ENCODE data around the gene LRMDA. TPM values are rescaled to one million over a fixed set of nuclear protein-coding genes. Genes with fewer than 3 reads are reported as not detected.
A peak's percentile ranks its signal among the peaks of the same experiment; 100 is the strongest.

LRMDA gene
- total RNA-seq, 1 experiment from 2014 or later: 1.2 TPM

GRCh38 chr10:76282061-76283025 is 850.9 kb downstream of the LRMDA start:
- H3K9me2 ChIP-seq (replicated peaks; ENCODE audit: low read length): no peaks in the 10 kb centered on the region
- H4K20me1 ChIP-seq (ENCODE audit: low read length): no peaks in the 10 kb centered on the region
- TF ChIP-seq CTCF (conservative IDR thresholded peaks at IDR 0.05; ENCODE audit: low read depth, low read length) (no peak), EZH2 (IDR thresholded peaks at IDR 0.05; ENCODE audit: low read length, unreplicated experiment) (no peak), EZH2phosphoT487 (IDR thresholded peaks at IDR 0.05; ENCODE audit: borderline replicate concordance, low read length) (no peak)
- POLR2A ChIA-PET (ENCODE audit: unreplicated experiment): no interaction called here
- no peaks in the 10 kb centered on the region for H3F3A ChIP-seq (ENCODE audit: low read length, unreplicated experiment)
- H2AFZ ChIP-seq (ENCODE audit: low read length): no peak overlapping the region
- H3K9me3 ChIP-seq (ENCODE audit: low read length): no peaks in the 10 kb centered on the region
- H3K79me2 ChIP-seq (ENCODE audit: low read length): no peaks in the 10 kb centered on the region
- ATAC-seq (no peak; the same call in 1 of the 2 replicates), DNase-seq (no peak)
- CTCF ChIA-PET: interaction anchor here (0.5 to 0.7 kb wide), 3 partner anchors 14 to 67 kb away, joined by 3 to 5 read pairs (median 3); no protein-coding TSS in a partner anchor
- no peak overlapping the region for H3K4me3 ChIP-seq (ENCODE audit: low read length)
- no peak overlapping the region for H3K27ac ChIP-seq (ENCODE audit: low read length)
- H3K27me3 ChIP-seq (ENCODE audit: low read length): peaks cover 24% of the 10 kb centered on the region
- peaks cover 5% of the 10 kb centered on the region; the same call in 1 of the 2 replicates for H3K4me1 ChIP-seq (ENCODE audit: insufficient read depth, low read length)
- H3K4me2 ChIP-seq (ENCODE audit: low read length): no peak overlapping the region
- H3K9ac ChIP-seq (ENCODE audit: low read length): no peak overlapping the region
- no peaks in the 10 kb centered on the region for H3K36me3 ChIP-seq (ENCODE audit: low read depth, low read length)
- no TSS peak for BruUV-seq (replicated peaks)
- intact Hi-C loops (cut with micrococcal nuclease): no loop called here

DNA sequence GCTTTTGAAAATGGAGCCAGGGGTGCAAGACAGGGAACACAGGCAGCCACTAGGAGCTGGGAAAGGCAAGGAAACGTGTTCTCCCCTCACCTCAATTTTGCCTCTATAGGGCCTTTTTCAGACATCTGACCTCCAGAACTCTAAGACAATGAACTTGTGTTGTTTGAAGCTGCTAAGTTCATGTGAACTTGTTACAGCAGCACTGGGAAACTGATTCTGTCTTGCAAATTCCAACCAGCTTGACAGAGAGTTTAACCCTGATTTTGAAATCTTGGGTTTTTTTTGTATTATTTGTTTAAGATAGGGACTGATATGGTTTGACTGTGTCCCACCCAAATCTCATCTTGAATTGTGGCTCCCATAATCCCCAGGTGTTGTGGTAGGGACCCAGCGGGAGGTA is 852.9 kb downstream of the LRMDA start:
- H4K20me1 ChIP-seq (ENCODE audit: low read length): no peaks in the 10 kb centered on the region
- intact Hi-C loops (cut with micrococcal nuclease): no loop called here
- BruUV-seq (replicated peaks): no TSS peak
- ATAC-seq (no peak), DNase-seq (no peak)
- ChIA-PET CTCF (no interaction called here), POLR2A (ENCODE audit: unreplicated experiment) (no interaction called here)
- H3K79me2 ChIP-seq (ENCODE audit: low read length): no peaks in the 10 kb centered on the region
- H3K36me3 ChIP-seq (ENCODE audit: low read depth, low read length): no peaks in the 10 kb centered on the region
- H3K4me1 ChIP-seq (ENCODE audit: insufficient read depth, low read length): peaks cover 5% of the 10 kb centered on the region; the same call in 1 of the 2 replicates
- no peak overlapping the region for H3K4me3 ChIP-seq (ENCODE audit: low read length)
- no peak overlapping the region for H2AFZ ChIP-seq (ENCODE audit: low read length)
- H3K9me3 ChIP-seq (ENCODE audit: low read length): no peaks in the 10 kb centered on the region
- H3K27ac ChIP-seq (ENCODE audit: low read length): no peak overlapping the region
- no peaks in the 10 kb centered on the region for H3F3A ChIP-seq (ENCODE audit: low read length, unreplicated experiment)
- 0 out of 2 replicates have a peak, but pooled peaks cover 4% of the 10 kb centered on the region for H3K9me2 ChIP-seq (replicated peaks; ENCODE audit: low read length)
- no peak overlapping the region for H3K9ac ChIP-seq (ENCODE audit: low read length)
- peaks cover 12% of the 10 kb centered on the region for H3K27me3 ChIP-seq (ENCODE audit: low read length)
- TF ChIP-seq EZH2 (IDR thresholded peaks at IDR 0.05; ENCODE audit: low read length, unreplicated experiment): no peak
- no peak for TF ChIP-seq EZH2phosphoT487 (IDR thresholded peaks at IDR 0.05; ENCODE audit: borderline replicate concordance, low read length)
- TF ChIP-seq CTCF (conservative IDR thresholded peaks at IDR 0.05; ENCODE audit: low read depth, low read length): no peak
- no peak overlapping the region for H3K4me2 ChIP-seq (ENCODE audit: low read length)

- H3K4me3 ChIP-seq (ENCODE audit: low read length): no peak overlapping the region
- no peak overlapping the region for H3K27ac ChIP-seq (ENCODE audit: low read length)
- H4K20me1 ChIP-seq (ENCODE audit: low read length): no peaks in the 10 kb centered on the region
- peak; percentile 89 for DNase-seq
- H3K36me3 ChIP-seq (ENCODE audit: low read depth, low read length): no peaks in the 10 kb centered on the region
- no peaks in the 10 kb centered on the region for H3K79me2 ChIP-seq (ENCODE audit: low read length)
- no peaks in the 10 kb centered on the region for H3F3A ChIP-seq (ENCODE audit: low read length, unreplicated experiment)
- no peaks in the 10 kb centered on the region for H3K9me3 ChIP-seq (ENCODE audit: low read length)
- ATAC-seq: peak; percentile 62
- 0 out of 2 replicates have a peak, but pooled peaks cover 4% of the 10 kb centered on the region for H3K9me2 ChIP-seq (replicated peaks; ENCODE audit: low read length)
- POLR2A ChIA-PET (ENCODE audit: unreplicated experiment): no interaction called here
- TF ChIP-seq EZH2phosphoT487 (IDR thresholded peaks at IDR 0.05; ENCODE audit: borderline replicate concordance, low read length) (no peak), CTCF (conservative IDR thresholded peaks at IDR 0.05; ENCODE audit: low read depth, low read length) (no peak)
- H3K9ac ChIP-seq (ENCODE audit: low read length): no peak overlapping the region
- H3K4me2 ChIP-seq (ENCODE audit: low read length): no peak overlapping the region
- H2AFZ ChIP-seq (ENCODE audit: low read length): no peak overlapping the region
- BruUV-seq (replicated peaks): no TSS peak
- CTCF ChIA-PET: no interaction called here
- intact Hi-C loops (cut with micrococcal nuclease): no loop called here
- peaks cover 12% of the 10 kb centered on the region for H3K27me3 ChIP-seq (ENCODE audit: low read length)
- peaks cover 5% of the 10 kb centered on the region; the same call in 1 of the 2 replicates for H3K4me1 ChIP-seq (ENCODE audit: insufficient read depth, low read length)
These were observed 853.6 kb downstream of the LRMDA start for GRCh38 chr10:76285012-76285411.
